Measurements from ENCODE around the gene KLF15. TPM values are rescaled to one million over a fixed set of nuclear protein-coding genes. Genes with fewer than 3 reads are reported as not detected.

Gene KLF15
- total and polyA plus RNA-seq, 2 donors (not counting 1 experiment from before 2014, with no cell fraction given) = 0.10 to 2.2 TPM

- H3K4me3 Mint-ChIP-seq = no peak overlapping the region
Observed at GRCh38 chr3:126306397-126306796, 50.8 kb downstream of the KLF15 start.

GRCh38 chr3:126305427-126305826 lies 51.8 kb downstream of the KLF15 start:
- Histone ChIP-seq H3K4me1 (ENCODE audit: control insufficient read depth in 2 of 2, insufficient read depth in 2 of 2, low read length in 2 of 2) (no peaks in the 10 kb centered on the region), H2AFZ (ENCODE audit: insufficient read depth, low read depth, low read length, poor library complexity, severe bottlenecking) (no peak overlapping the region), H4K20me1 (ENCODE audit: control insufficient read depth, insufficient read depth, low read length, poor library complexity, severe bottlenecking) (no peaks in the 10 kb centered on the region), H3K79me2 (ENCODE audit: control insufficient read depth, insufficient read depth, low read length) (no peaks in the 10 kb centered on the region), H3K9me3 (ENCODE audit: control extremely low read depth in 1 of 3, control insufficient read depth in 2 of 3, insufficient read depth in 1 of 3, low read length in 2 of 3) (peaks cover 0 to 13% (median 7%) of the 10 kb centered on the region in 3 donors), H3K4me3 (ENCODE audit: control extremely low read depth in 1 of 5, extremely low read depth in 1 of 5, insufficient read depth in 1 of 5, low read depth in 2 of 5, low read length in 4 of 5) (no peak overlapping the region), H3K9ac (ENCODE audit: low read length) (no peak overlapping the region), H3K36me3 (replicated peaks in 1 of 2; ENCODE audit: control extremely low read depth in 1 of 2, control insufficient read depth in 1 of 2, extremely low read depth in 1 of 2, insufficient read depth in 2 of 2, low read length in 1 of 2) (no peaks in the 10 kb centered on the region), H3K4me2 (replicated peaks; ENCODE audit: low read depth, low read length, poor library complexity, severe bottlenecking) (no peak overlapping the region), H3K27me3 (replicated peaks in 1 of 4; ENCODE audit: control extremely low read depth in 1 of 4, control insufficient read depth in 3 of 4, insufficient read depth in 4 of 4, low read length in 3 of 4) (peaks cover 0 to 4% (median 0%) of the 10 kb centered on the region in 4 experiments), H3K27ac (ENCODE audit: low read length in 2 of 2) (no peak overlapping the region)
- POLR2A ChIA-PET = no interaction called here
- CTCF ChIA-PET = no interaction called here
- H3K27me3 Mint-ChIP-seq = peaks cover 5% of the 10 kb centered on the region
- no peak overlapping the region for H3K27ac Mint-ChIP-seq
- intact Hi-C loops (cut with micrococcal nuclease) = no loop called here
- ATAC-seq (ENCODE audit: low read depth) = no peak
- DNase-seq = no peak
- peaks cover 9% of the 10 kb centered on the region for H3K9me3 Mint-ChIP-seq (ENCODE audit: insufficient read depth)
- no peaks in the 10 kb centered on the region for H3K4me1 Mint-ChIP-seq
- TF ChIP-seq CTCF (IDR thresholded peaks at IDR 0.05) (no peak), EZH2 (IDR thresholded peaks at IDR 0.05; ENCODE audit: borderline replicate concordance, insufficient read depth, low read depth, low read length, poor library complexity, severe bottlenecking) (no peak)
- no peak overlapping the region for H3K4me3 Mint-ChIP-seq

More at GRCh38 chr3:126306397-126306796, 50.8 kb downstream of the KLF15 start:
- Histone ChIP-seq H2AFZ (ENCODE audit: insufficient read depth, low read depth, low read length, poor library complexity, severe bottlenecking) (no peak overlapping the region), H3K9me3 (ENCODE audit: control extremely low read depth in 1 of 3, control insufficient read depth in 2 of 3, insufficient read depth in 1 of 3, low read length in 2 of 3) (peaks cover 0 to 7% (median 4%) of the 10 kb centered on the region in 3 donors), H3K79me2 (ENCODE audit: control insufficient read depth, insufficient read depth, low read length) (no peaks in the 10 kb centered on the region), H3K36me3 (replicated peaks in 1 of 2; ENCODE audit: control extremely low read depth in 1 of 2, control insufficient read depth in 1 of 2, extremely low read depth in 1 of 2, insufficient read depth in 2 of 2, low read length in 1 of 2) (no peaks in the 10 kb centered on the region), H3K4me3 (ENCODE audit: control extremely low read depth in 1 of 5, extremely low read depth in 1 of 5, insufficient read depth in 1 of 5, low read depth in 2 of 5, low read length in 4 of 5) (no peak overlapping the region), H3K27me3 (replicated peaks in 1 of 4; ENCODE audit: control extremely low read depth in 1 of 4, control insufficient read depth in 3 of 4, insufficient read depth in 4 of 4, low read length in 3 of 4) (peaks cover 0 to 4% (median 0%) of the 10 kb centered on the region in 4 experiments), H3K4me2 (replicated peaks; ENCODE audit: low read depth, low read length, poor library complexity, severe bottlenecking) (no peak overlapping the region), H3K9ac (ENCODE audit: low read length) (no peak overlapping the region), H4K20me1 (ENCODE audit: control insufficient read depth, insufficient read depth, low read length, poor library complexity, severe bottlenecking) (no peaks in the 10 kb centered on the region), H3K27ac (ENCODE audit: low read length in 2 of 2) (no peak overlapping the region), H3K4me1 (ENCODE audit: control insufficient read depth in 2 of 2, insufficient read depth in 2 of 2, low read length in 2 of 2) (no peaks in the 10 kb centered on the region)
- no peak overlapping the region for H3K27ac Mint-ChIP-seq
- TF ChIP-seq CTCF (IDR thresholded peaks at IDR 0.05) = no peak
- no peak for TF ChIP-seq EZH2 (IDR thresholded peaks at IDR 0.05; ENCODE audit: borderline replicate concordance, insufficient read depth, low read depth, low read length, poor library complexity, severe bottlenecking)
- peaks cover 9% of the 10 kb centered on the region for H3K9me3 Mint-ChIP-seq (ENCODE audit: insufficient read depth)
- H3K27me3 Mint-ChIP-seq = peaks cover 8% of the 10 kb centered on the region
- ATAC-seq (ENCODE audit: low read depth) = no peak
- no peaks in the 10 kb centered on the region for H3K4me1 Mint-ChIP-seq
- intact Hi-C loops (cut with micrococcal nuclease) = no loop called here
- CTCF ChIA-PET = no interaction called here
- 91% methylated on average over 6 of the region's 7 CpGs for WGBS (ENCODE audit: insufficient coverage)
- no peak for DNase-seq
- POLR2A ChIA-PET = no interaction called here

Measured in B cell (primary cell).